Astrocyte of the spinal cord (primary cell): ENCODE data around the gene CHRNA4.

Source experiments
- DNase-seq: peaks from one replicate; pipeline ENCODE4 v3.0.0; 2011; ENCODE audit warnings: low read depth, low spot score
- H3K4me3 ChIP-seq: 2 replicates; pipeline ENCODE4 v1.5.1; 2011; ENCODE audit warnings: low read depth, mild to moderate bottlenecking, low read length, moderate library complexity
- in situ Hi-C: cut with HindIII; loops from 2 replicates; pipeline ENCODE4 v1.10.0; 2017; ENCODE audit warnings: low sequenced_read_pairs
- TF ChIP-seq, protein P1 (sequence below): IDR thresholded peaks from 2 replicates; pipeline ENCODE4 v1.5.1; 2012; ENCODE audit warnings: low read depth, mild to moderate bottlenecking, low read length, inconsistent platforms

CHRNA4 gene

GRCh38 chr20:63356931-63357879 lies 3.9 kb downstream of the CHRNA4 start:
- DNase-seq = no peak
- TF ChIP-seq, protein P1, sequence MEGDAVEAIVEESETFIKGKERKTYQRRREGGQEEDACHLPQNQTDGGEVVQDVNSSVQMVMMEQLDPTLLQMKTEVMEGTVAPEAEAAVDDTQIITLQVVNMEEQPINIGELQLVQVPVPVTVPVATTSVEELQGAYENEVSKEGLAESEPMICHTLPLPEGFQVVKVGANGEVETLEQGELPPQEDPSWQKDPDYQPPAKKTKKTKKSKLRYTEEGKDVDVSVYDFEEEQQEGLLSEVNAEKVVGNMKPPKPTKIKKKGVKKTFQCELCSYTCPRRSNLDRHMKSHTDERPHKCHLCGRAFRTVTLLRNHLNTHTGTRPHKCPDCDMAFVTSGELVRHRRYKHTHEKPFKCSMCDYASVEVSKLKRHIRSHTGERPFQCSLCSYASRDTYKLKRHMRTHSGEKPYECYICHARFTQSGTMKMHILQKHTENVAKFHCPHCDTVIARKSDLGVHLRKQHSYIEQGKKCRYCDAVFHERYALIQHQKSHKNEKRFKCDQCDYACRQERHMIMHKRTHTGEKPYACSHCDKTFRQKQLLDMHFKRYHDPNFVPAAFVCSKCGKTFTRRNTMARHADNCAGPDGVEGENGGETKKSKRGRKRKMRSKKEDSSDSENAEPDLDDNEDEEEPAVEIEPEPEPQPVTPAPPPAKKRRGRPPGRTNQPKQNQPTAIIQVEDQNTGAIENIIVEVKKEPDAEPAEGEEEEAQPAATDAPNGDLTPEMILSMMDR = no peak
- in situ Hi-C loops = no loop called here
- no peak overlapping the region for H3K4me3 ChIP-seq

DNA sequence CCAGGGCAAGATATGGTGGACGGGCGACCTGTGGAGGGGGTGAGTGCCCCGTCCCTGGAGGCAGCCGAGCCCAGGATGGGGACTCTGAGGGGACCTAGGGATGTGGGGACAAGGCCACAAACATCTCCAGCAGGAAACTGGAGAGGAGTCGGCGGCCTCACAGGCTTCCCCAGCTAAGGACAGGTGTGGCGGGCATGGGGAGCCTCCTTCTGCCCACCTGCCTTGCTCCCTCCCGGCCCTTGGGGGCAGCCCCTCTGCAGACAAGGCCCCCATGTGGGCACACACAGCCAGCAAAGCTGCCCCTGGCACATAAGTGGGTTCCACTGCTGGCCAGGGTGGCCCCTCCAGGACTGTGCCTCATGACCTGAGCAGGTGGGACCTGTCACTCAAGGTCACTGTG lies 4.6 kb downstream of the CHRNA4 start:
- TF ChIP-seq, protein P1 = no peak
- in situ Hi-C loops = no loop called here
- no peak overlapping the region for H3K4me3 ChIP-seq
- DNase-seq = no peak

GRCh38 chr20:63355781-63356295 lies 5.3 kb downstream of the CHRNA4 start:
- H3K4me3 ChIP-seq = no peak overlapping the region
- TF ChIP-seq, protein P1 = no peak
- DNase-seq = no peak
- in situ Hi-C loops = no loop called here

DNA sequence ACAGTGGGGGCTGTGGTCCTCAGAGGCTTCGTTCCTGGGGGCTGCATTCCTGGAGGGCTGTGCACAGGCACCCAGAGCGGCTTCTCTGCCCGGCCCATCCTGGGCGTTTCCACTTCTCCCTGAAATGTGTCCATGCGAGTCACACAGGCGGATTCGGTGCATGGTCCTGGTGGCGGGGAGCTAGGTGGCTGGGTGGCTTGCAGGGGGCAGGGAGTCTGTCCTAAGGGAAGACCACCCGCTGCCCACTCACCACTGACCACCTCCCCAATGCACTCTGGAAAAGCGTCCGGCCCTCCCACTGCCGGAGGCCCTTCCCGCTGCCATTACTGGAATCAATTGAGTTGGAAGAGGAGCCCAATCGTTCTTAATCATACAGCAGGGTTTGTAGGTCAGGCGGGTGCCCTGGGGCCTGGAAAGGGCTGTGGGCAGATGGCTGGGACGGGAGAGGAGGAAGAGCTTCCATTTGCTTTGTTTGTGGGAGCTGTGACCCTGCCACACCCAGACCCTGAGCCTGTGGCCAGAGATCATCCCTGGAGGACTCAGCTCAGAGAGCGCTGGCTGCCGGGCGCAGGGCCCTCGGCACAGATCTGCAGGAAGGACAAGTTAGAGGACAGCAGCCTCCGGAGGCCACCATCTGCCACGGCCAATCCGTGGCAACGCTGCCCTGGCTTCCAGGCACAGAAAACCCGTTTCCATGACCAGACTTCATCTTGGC lies 6.4 kb downstream of the CHRNA4 start:
- in situ Hi-C loops = no loop called here
- no peak overlapping the region for H3K4me3 ChIP-seq
- no peak for DNase-seq
- TF ChIP-seq, protein P1 = no peak

- no peak for DNase-seq
- TF ChIP-seq, protein P1 = no peak
- in situ Hi-C loops = no loop called here
- H3K4me3 ChIP-seq = no peak overlapping the region
These were observed 8.3 kb downstream of the CHRNA4 start for GRCh38 chr20:63352811-63353221.

DNA sequence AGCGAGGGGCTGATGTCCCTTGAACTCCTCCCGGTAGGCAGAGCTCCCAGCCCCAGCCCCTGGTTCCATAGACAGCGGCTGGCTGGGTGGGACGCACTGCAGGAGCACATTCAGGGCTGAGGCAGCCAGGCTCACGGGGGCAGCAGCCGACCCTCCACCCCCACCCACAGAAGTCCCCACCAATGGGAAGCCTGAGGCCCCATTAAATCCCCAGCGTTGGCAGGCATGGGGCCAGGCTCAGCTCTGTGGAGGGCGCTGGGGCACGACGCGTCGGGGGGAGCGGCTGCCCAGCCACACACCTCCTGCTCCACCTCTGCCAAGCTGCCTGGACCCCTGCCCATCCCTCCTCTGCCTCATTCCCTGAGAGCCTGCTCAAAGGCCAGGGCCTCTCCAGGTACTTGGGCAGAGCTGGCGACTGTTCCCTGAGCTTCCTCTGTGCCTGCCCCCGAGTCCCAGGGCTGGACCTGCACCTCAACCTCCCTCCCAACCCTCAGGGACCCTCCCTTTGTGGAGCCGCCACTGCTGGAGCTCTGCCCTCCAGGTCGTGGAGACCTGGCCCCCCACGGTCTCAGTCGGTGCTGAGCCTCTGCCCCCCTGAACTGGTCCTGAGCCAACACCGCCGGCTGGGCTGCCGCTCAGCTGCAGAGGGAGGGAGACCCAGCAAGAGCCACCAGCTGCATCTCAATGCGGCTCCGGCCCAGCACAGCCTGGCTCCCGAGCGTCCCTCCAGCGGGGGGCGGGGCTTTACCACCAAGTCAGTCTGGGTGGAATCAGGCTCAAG lies 9.1 kb downstream of the CHRNA4 start:
- in situ Hi-C loops = no loop called here
- DNase-seq = no peak
- TF ChIP-seq, protein P1 = no peak
- H3K4me3 ChIP-seq = no peak overlapping the region
